ENCODE data around the gene POFUT1.
"Not testable (repeated sequence)": the region's sequence is repeated elsewhere in the genome, so short reads cannot be mapped to it uniquely, and the experiment has no call there.

Gene POFUT1

GRCh38 chr20:32207626-32208498 lies at the start of gene POFUT1, which contains the start of gene PLAGL2:
Gene POFUT1, plus strand, starts transcription at chr20:32207880. Its CDS starts 62 bp downstream, at chr20:32207942.
Gene PLAGL2, minus strand, starts transcription at chr20:32207743. Its CDS starts 5,565 bp downstream, at chr20:32202178.
- no peak for FAIRE-seq

- no peak for FAIRE-seq
These were observed 49.3 kb upstream of the POFUT1 start for GRCh38 chr20:32158351-32158750.

- FAIRE-seq, result no peak
These were observed 48.6 kb upstream of the POFUT1 start for GRCh38 chr20:32158943-32159660.

- FAIRE-seq, result no peak
These were observed 47.9 kb upstream of the POFUT1 start for GRCh38 chr20:32159766-32160221.

GRCh38 chr20:32160341-32160740 lies 47.3 kb upstream of the POFUT1 start:
- FAIRE-seq, result no peak

- FAIRE-seq, result no peak
These were observed 45.3 kb upstream of the POFUT1 start for GRCh38 chr20:32162351-32162750.

GRCh38 chr20:32163951-32164350 lies 43.7 kb upstream of the POFUT1 start:
- FAIRE-seq, result no peak

- no peak for FAIRE-seq
These were observed 42.5 kb upstream of the POFUT1 start for GRCh38 chr20:32164984-32165735.

GRCh38 chr20:32165836-32166545 lies 41.7 kb upstream of the POFUT1 start:
- FAIRE-seq, result no peak

- no peak for FAIRE-seq
These were observed 40.1 kb upstream of the POFUT1 start for GRCh38 chr20:32167552-32167951.

- no peak for FAIRE-seq
These were observed 39.3 kb upstream of the POFUT1 start for GRCh38 chr20:32168184-32168910.

- not testable (repeated sequence) for FAIRE-seq
These were observed 30.0 kb upstream of the POFUT1 start for GRCh38 chr20:32177696-32178095.

GRCh38 chr20:32179515-32179914 lies 28.2 kb upstream of the POFUT1 start:
- no peak for FAIRE-seq

- FAIRE-seq, result no peak
These were observed 27.7 kb upstream of the POFUT1 start for GRCh38 chr20:32179934-32180333.

- no peak for FAIRE-seq
These were observed 26.1 kb upstream of the POFUT1 start for GRCh38 chr20:32181606-32182005.

GRCh38 chr20:32183947-32184635 lies 23.6 kb upstream of the POFUT1 start:
- no peak for FAIRE-seq

- no peak for FAIRE-seq
These were observed 22.6 kb upstream of the POFUT1 start for GRCh38 chr20:32184961-32185603.

GRCh38 chr20:32186506-32186905 lies 21.2 kb upstream of the POFUT1 start:
- FAIRE-seq, result no peak

GRCh38 chr20:32188376-32189122 lies 19.1 kb upstream of the POFUT1 start:
- no peak for FAIRE-seq

- no peak for FAIRE-seq
These were observed 18.6 kb upstream of the POFUT1 start for GRCh38 chr20:32189123-32189410.

Measured in A204.1 (cell line).